Stimulated activated naive B cell treated with anti-CD40 and anti-IgM and Interleukin-4, amounts not matched to agents 10 μg/mL and 1 μg/mL and 100 μg/mL, for 72 hours (primary cell): ENCODE results near the gene USF3.

Experiments
- ATAC-seq, 2 donors: fragments of 150-1000 bp; cut with Tn5 transposase; replicated peaks; 2 replicates each; pipeline ENCODE4 v1.10.0; 2021; ENCODE audit warnings: moderate library complexity in 1 of 2
- DNase-seq: peaks from one replicate; pipeline ENCODE4 v3.0.0; 2021
- H3K27ac Mint-ChIP-seq: one replicate; pipeline ENCODE4 v1.8.0; 2022; ENCODE audit warnings: mild to moderate bottlenecking, mixed read lengths
- H3K27me3 Mint-ChIP-seq, 2 donors: one replicate each; pipeline ENCODE4 v1.8.0; 2022; ENCODE audit warnings: mixed read lengths in 2 of 2
- H3K36me3 Mint-ChIP-seq, 2 donors: one replicate each; pipeline ENCODE4 v1.8.0; 2022; ENCODE audit warnings: mixed read lengths in 2 of 2, mild to moderate bottlenecking in 1 of 2
- H3K4me1 Mint-ChIP-seq, 2 donors: one replicate each; pipeline ENCODE4 v1.8.0; 2022; ENCODE audit warnings: mixed read lengths in 2 of 2, mild to moderate bottlenecking in 1 of 2
- H3K4me3 Mint-ChIP-seq, 2 donors: one replicate each; pipeline ENCODE4 v1.8.0; 2022; ENCODE audit warnings: mild to moderate bottlenecking in 2 of 2, mixed read lengths in 2 of 2, moderate library complexity in 1 of 2
- H3K9me3 Mint-ChIP-seq, 2 donors: one replicate each; pipeline ENCODE4 v1.8.0; 2022; ENCODE audit warnings: mixed read lengths in 2 of 2, mild to moderate bottlenecking in 1 of 2

The USF3 gene

GRCh38 chr3:113629584-113630421, 66.6 kb downstream of the USF3 start:
- ATAC-seq: no peak
- Mint-ChIP-seq H3K27ac (peak overlapping the region; percentile 75), H3K4me3 (peak overlapping the region in 1 of 2 donors; percentile 5), H3K27me3 (no peaks in the 10 kb centered on the region), H3K36me3 (peaks cover 40 to 53% of the 10 kb centered on the region in 2 donors), H3K4me1 (peaks cover 43 to 65% of the 10 kb centered on the region in 2 donors), H3K9me3 (no peaks in the 10 kb centered on the region)
- no peak for DNase-seq

DNA sequence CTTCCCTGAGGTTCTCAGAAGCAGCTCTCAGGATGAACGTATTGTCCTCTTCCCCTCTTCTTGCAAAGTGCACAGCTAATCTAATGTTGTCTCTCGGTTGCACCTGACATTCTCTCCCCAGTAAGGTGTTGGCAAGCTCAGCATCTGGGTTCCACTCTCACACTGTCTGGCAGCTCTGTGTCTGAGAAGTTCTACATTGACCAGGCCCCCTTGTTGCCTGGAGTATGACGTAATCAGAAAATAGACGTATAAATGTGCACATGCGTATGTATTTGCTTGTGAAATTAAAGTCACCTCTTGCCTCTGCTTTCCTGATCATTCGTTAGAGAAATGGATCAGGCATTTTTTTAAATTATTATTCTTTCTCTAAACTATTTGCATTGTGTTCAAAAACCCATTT, 67.7 kb downstream of the USF3 start:
- H3K4me1 Mint-ChIP-seq: peaks cover 43 to 64% of the 10 kb centered on the region in 2 donors
- DNase-seq (no peak), ATAC-seq (no peak)
- no peaks in the 10 kb centered on the region for H3K27me3 Mint-ChIP-seq
- H3K27ac Mint-ChIP-seq: peak overlapping the region; percentile 79
- no peaks in the 10 kb centered on the region for H3K9me3 Mint-ChIP-seq
- H3K36me3 Mint-ChIP-seq: peaks cover 49 to 62% of the 10 kb centered on the region in 2 donors
- H3K4me3 Mint-ChIP-seq: no peak overlapping the region

DNA sequence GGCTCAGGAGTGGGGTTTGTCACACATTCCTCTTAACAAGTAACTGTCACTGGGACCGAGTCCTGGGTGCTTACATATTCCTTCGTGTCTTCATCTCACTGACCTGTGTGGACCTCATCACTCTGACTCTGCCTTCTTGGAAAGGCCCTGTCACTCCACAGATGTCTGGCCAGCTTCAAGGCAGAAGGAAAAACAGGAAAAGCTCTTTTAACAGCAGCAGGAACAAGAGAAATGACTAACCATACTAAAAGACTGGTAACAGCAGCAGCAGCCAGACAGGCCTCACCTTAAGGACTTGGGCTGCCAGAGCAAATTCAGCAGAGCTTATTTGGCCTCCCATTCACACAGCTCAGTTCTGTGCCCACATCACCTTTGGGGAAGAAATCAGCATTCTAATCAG, 68.1 kb downstream of the USF3 start:
- DNase-seq (no peak), ATAC-seq (no peak)
- H3K9me3 Mint-ChIP-seq: no peaks in the 10 kb centered on the region
- H3K4me1 Mint-ChIP-seq: peaks cover 40 to 59% of the 10 kb centered on the region in 2 donors
- H3K27ac Mint-ChIP-seq: peak overlapping the region; percentile 79
- no peaks in the 10 kb centered on the region for H3K27me3 Mint-ChIP-seq
- no peak overlapping the region for H3K4me3 Mint-ChIP-seq
- H3K36me3 Mint-ChIP-seq: peaks cover 51 to 67% of the 10 kb centered on the region in 2 donors

- peak overlapping the region; percentile 61 to 77 for H3K4me3 Mint-ChIP-seq
- peak; percentile 64 for DNase-seq
- H3K4me1 Mint-ChIP-seq: peaks cover 40 to 57% of the 10 kb centered on the region in 2 donors
- H3K27me3 Mint-ChIP-seq: no peaks in the 10 kb centered on the region
- H3K9me3 Mint-ChIP-seq: no peaks in the 10 kb centered on the region
- H3K36me3 Mint-ChIP-seq: peaks cover 53 to 68% of the 10 kb centered on the region in 2 donors
- peak overlapping the region; percentile 96 for H3K27ac Mint-ChIP-seq
- peak; percentile 96 to 97 for ATAC-seq
These were observed 69.7 kb downstream of the USF3 start for GRCh38 chr3:113626503-113627371.

DNA sequence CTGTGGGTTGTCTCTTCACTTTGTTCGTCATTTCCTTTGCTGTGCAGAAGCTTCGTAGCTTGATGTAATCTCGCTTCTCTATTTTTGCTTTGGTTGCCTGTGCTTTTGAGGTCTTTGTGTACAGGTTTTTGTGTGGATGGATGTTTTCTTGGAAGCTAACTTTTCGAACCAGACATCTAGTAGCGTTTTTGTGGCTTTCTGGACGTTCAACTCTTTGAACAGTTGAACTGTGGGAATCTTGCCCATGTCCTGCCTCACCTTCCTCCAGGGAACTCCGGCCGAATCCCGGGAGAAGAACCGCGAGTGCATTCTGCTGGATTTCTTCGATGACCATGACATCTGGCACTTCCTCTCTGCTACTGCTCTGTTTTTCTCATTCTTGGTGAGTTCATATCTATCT, 70.6 kb downstream of the USF3 start:
- Mint-ChIP-seq H3K27ac (peak overlapping the region; percentile 96), H3K36me3 (peaks cover 57 to 67% of the 10 kb centered on the region in 2 donors), H3K27me3 (no peaks in the 10 kb centered on the region), H3K4me3 (peak overlapping the region; percentile 61 to 77), H3K9me3 (no peaks in the 10 kb centered on the region), H3K4me1 (peaks cover 35 to 48% of the 10 kb centered on the region in 2 donors)
- no peak for ATAC-seq
- DNase-seq: no peak

- H3K4me1 Mint-ChIP-seq: peaks cover 34 to 55% of the 10 kb centered on the region in 2 donors
- H3K9me3 Mint-ChIP-seq: no peaks in the 10 kb centered on the region
- peak overlapping the region; percentile 0 for H3K27ac Mint-ChIP-seq
- ATAC-seq: no peak
- peaks cover 55 to 67% of the 10 kb centered on the region in 2 donors for H3K36me3 Mint-ChIP-seq
- no peak overlapping the region for H3K4me3 Mint-ChIP-seq
- H3K27me3 Mint-ChIP-seq: no peaks in the 10 kb centered on the region
- DNase-seq: no peak
These were observed 72.6 kb downstream of the USF3 start for GRCh38 chr3:113623811-113624210.

- Mint-ChIP-seq H3K27ac (peak overlapping the region; percentile 0), H3K4me1 (peaks cover 30 to 50% of the 10 kb centered on the region in 2 donors), H3K27me3 (no peaks in the 10 kb centered on the region), H3K9me3 (no peaks in the 10 kb centered on the region), H3K4me3 (no peak overlapping the region), H3K36me3 (peaks cover 50 to 62% of the 10 kb centered on the region in 2 donors)
- DNase-seq (no peak), ATAC-seq (no peak)
These were observed 73.1 kb downstream of the USF3 start for GRCh38 chr3:113623324-113623723.

DNA sequence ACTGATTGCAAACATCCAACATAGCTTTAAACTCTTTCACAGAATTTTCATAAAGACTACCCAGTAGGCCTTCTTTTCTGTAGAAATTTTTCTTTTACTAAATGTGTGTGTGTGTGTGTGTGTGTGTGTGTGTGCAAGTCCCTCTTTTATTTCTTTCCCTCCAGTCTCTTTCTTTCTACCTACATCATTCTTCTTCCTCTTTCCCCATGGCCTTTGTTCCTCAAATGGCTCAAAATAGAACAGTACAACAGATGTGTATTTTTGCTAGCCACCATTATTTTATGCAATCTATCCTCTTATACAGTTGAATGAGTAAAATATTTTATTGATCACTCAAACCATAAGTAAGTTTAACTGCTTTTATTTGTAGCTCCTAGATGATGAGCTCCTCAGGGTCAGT, 76.4 kb downstream of the USF3 start:
- Mint-ChIP-seq H3K9me3 (no peaks in the 10 kb centered on the region), H3K4me3 (no peak overlapping the region), H3K27ac (peak overlapping the region; percentile 39), H3K27me3 (no peaks in the 10 kb centered on the region), H3K36me3 (peaks cover 32 to 56% of the 10 kb centered on the region in 2 donors), H3K4me1 (peaks cover 10 to 23% of the 10 kb centered on the region in 2 donors)
- no peak for DNase-seq
- no peak for ATAC-seq

DNA sequence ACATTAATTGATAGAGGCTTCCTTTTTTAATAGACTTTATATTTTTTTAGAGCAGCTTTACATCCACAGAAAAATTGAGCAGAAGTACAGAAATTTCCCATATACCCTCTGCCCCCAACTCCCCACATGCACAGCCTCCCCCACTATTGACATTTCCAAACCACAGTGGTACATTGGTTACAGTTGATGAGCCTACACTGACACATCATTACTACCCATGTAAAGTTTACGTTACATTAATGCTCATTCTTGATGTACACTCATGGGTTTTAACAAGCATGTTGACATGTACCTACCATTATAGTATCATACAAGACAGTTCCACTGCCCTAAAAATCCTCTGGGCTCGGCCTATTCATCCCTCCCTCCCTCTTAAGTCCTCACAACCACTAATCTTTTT, 78.7 kb downstream of the USF3 start:
- Mint-ChIP-seq H3K4me1 (peaks cover 10 to 23% of the 10 kb centered on the region in 2 donors), H3K9me3 (no peaks in the 10 kb centered on the region), H3K27ac (no peak overlapping the region), H3K4me3 (no peak overlapping the region), H3K36me3 (peaks cover 25 to 55% of the 10 kb centered on the region in 2 donors), H3K27me3 (no peaks in the 10 kb centered on the region)
- ATAC-seq (no peak), DNase-seq (no peak)

DNA sequence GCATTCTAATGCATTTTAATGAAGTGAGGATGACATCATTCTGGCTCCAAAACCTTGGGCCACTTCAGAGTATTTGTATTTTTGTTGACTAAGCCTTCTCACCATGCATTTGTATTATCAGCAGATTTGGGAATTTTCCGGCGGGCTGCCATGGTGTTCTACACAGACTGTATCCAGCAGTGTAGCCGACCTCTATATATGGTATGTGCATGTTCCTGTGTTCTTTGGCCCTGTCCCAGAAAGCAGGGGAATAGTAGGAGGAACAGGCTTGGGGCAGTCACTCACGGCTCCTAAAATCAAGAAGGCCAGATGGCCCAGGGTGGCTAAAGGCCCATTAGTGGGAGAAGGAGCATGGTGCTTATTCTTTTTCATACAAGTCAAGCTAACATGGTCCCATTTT, 80.5 kb downstream of the USF3 start:
- Mint-ChIP-seq H3K36me3 (peaks cover 30 to 62% of the 10 kb centered on the region in 2 donors), H3K9me3 (no peaks in the 10 kb centered on the region), H3K4me1 (peaks cover 11 to 23% of the 10 kb centered on the region in 2 donors), H3K4me3 (no peak overlapping the region), H3K27me3 (no peaks in the 10 kb centered on the region), H3K27ac (no peak overlapping the region)
- DNase-seq: no peak
- ATAC-seq: no peak

- ATAC-seq: no peak
- Mint-ChIP-seq H3K4me1 (peaks cover 4 to 9% of the 10 kb centered on the region in 2 donors), H3K27me3 (no peaks in the 10 kb centered on the region), H3K27ac (no peak overlapping the region), H3K4me3 (no peak overlapping the region), H3K9me3 (no peaks in the 10 kb centered on the region), H3K36me3 (peaks cover 26 to 58% of the 10 kb centered on the region in 2 donors)
- no peak for DNase-seq
These were observed 82.0 kb downstream of the USF3 start for GRCh38 chr3:113614402-113614801.

GRCh38 chr3:113607219-113607596, 89.2 kb downstream of the USF3 start:
- DNase-seq: no peak
- Mint-ChIP-seq H3K27me3 (no peaks in the 10 kb centered on the region), H3K4me1 (peaks cover 23 to 33% of the 10 kb centered on the region in 2 donors), H3K4me3 (peak overlapping the region; percentile 56 to 61), H3K36me3 (peaks cover 48 to 56% of the 10 kb centered on the region in 2 donors), H3K9me3 (no peaks in the 10 kb centered on the region), H3K27ac (peak overlapping the region; percentile 97)
- ATAC-seq: peak; percentile 79

DNA sequence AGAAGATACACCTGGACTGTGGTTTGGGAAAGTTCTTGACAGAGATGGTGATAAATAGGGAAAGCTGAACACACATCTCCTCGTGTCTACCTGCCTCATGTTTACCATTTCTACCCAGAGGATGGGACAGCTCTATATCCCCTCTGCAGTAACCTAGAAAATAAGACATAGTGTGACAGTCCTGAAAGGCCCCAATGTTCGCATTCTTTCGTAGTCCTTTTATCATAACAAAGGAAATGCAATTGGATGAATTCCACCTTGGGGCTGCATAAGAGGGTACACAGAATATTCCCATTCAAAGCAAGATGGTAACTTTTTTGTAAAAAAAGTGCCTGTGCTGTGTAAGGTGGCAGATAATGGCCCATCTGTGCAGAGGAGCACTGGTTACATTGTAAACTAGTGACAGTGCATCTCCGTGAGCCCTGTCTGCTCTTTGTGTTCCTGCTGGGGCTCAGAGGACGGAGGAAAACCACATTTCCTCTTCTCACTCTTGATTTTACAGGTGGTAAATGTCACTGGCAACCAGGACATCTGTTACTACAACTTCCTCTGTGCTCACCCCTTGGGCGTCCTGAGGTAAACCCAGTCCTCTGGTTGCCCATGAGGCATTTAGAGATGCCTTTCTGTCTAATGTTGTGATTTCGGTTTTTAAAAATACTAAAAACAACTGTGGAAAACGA, 89.8 kb downstream of the USF3 start:
- DNase-seq (peak; percentile 79), ATAC-seq (peak; percentile 95)
- H3K36me3 Mint-ChIP-seq: peaks cover 45 to 54% of the 10 kb centered on the region in 2 donors

DNA sequence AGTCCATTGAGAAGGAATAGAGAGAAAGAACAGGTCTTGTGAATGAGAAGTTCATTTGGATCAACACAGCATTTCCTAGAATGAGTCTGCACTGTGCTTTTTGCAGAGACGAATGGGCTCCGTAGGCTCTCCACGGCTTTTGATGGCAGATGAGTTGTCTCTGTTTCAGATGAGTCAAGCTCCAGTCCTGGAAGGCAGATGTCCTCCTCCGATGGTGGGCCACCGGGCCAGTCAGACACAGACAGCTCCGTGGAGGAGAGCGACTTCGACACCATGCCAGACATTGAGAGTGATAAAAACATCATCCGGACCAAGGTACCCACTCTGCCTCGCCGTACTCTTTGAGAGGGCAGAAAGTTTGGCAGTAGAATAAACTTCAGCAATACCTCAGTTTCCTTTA, 93.6 kb downstream of the USF3 start:
- no peaks in the 10 kb centered on the region for H3K27me3 Mint-ChIP-seq
- H3K9me3 Mint-ChIP-seq: no peaks in the 10 kb centered on the region
- no peak for ATAC-seq
- H3K27ac Mint-ChIP-seq: no peak overlapping the region
- H3K36me3 Mint-ChIP-seq: peaks cover 23 to 32% of the 10 kb centered on the region in 2 donors
- H3K4me1 Mint-ChIP-seq: peaks cover 16 to 25% of the 10 kb centered on the region in 2 donors
- DNase-seq: no peak
- H3K4me3 Mint-ChIP-seq: no peak overlapping the region

More for the DNA sequence above, 89.8 kb downstream of the USF3 start:
- Mint-ChIP-seq H3K27me3 (no peaks in the 10 kb centered on the region), H3K4me3 (peak overlapping the region; percentile 56 to 61), H3K4me1 (peaks cover 23 to 33% of the 10 kb centered on the region in 2 donors), H3K27ac (peak overlapping the region; percentile 97), H3K9me3 (no peaks in the 10 kb centered on the region)
